Activated naive CD4-positive, alpha-beta T cell treated with anti-CD3 and anti-CD28 coated beads for 36 hours (primary cell): ENCODE results near the gene NKTR. TPM values are rescaled to one million over a fixed set of nuclear protein-coding genes. Genes with fewer than 3 reads are reported as not detected.
A peak's percentile ranks its signal among the peaks of the same experiment; 100 is the strongest.

Source experiments
- CTCF ChIA-PET: fragments of 350-600 bp; sonication (Branson Sonifier 250); formaldehyde crosslinking; loops from one replicate; lab custom pipeline; 2021; ENCODE audit warnings: antibody characterized with exemption; lab: Charles Lee
- DNase-seq: peaks from one replicate; pipeline ENCODE4 v3.0.0-alpha.2; 2020
- H3K27ac Mint-ChIP-seq: one replicate; pipeline ENCODE4 v1.8.0; 2021; ENCODE audit warnings: mild to moderate bottlenecking, mixed read lengths
- H3K27me3 Mint-ChIP-seq: one replicate; pipeline ENCODE4 v1.8.0; 2021; ENCODE audit warnings: low read depth, mixed read lengths
- H3K36me3 Mint-ChIP-seq: one replicate; pipeline ENCODE4 v1.8.0; 2021; ENCODE audit warnings: low read depth, mixed read lengths
- H3K4me1 Mint-ChIP-seq: one replicate; pipeline ENCODE4 v1.8.0; 2021; ENCODE audit warnings: low read depth, mixed read lengths
- H3K4me3 Mint-ChIP-seq: one replicate; pipeline ENCODE4 v1.8.0; 2021; ENCODE audit warnings: mild to moderate bottlenecking, moderate library complexity, mixed read lengths
- H3K9me3 Mint-ChIP-seq: one replicate; pipeline ENCODE4 v1.8.0; 2021; ENCODE audit warnings: mixed read lengths
- intact Hi-C: fragments of 100-400 bp; cut with micrococcal nuclease; formaldehyde crosslinking; loops from one replicate; pipeline ENCODE4 v1.15.1; 2023
- total RNA-seq, 2 experiments: library from RNA; stranded (reverse); gene quantifications; one replicate each; pipeline ENCODE4 v1.2.3, GENCODE V29; 2021

NKTR gene
- total RNA-seq, 2 experiments from 2014 or later, result 62.1 to 65.9 TPM

- Mint-ChIP-seq H3K36me3 (no peaks in the 10 kb centered on the region), H3K27ac (no peak overlapping the region), H3K27me3 (no peaks in the 10 kb centered on the region), H3K4me1 (no peaks in the 10 kb centered on the region), H3K4me3 (no peak overlapping the region), H3K9me3 (no peaks in the 10 kb centered on the region)
- intact Hi-C loops, result no loop called here
- no peak for DNase-seq
- CTCF ChIA-PET, result no interaction called here
Observed at GRCh38 chr3:42666022-42666421, 65.5 kb downstream of the NKTR start.

DNA sequence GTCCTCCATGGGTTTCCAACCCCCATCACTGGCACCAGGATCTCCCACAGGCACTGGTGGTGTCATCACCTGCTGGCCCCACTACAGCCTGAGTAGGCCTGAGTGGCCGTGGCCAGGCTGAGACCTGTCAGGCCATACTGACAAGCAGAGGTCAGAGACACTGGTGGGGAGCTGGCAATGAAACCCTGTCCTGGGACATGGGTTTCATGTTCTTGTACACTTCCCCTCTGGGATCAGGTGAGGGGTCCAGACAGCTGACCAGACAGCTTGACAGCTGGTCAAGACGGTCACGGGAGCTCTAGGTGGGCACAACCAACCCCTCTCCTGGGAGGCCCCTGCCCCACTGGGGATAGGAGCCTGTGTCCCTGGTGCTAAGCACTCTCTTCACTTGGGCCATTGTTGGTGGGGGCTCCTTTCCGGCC, 66.1 kb downstream of the NKTR start:
- H3K36me3 Mint-ChIP-seq, result no peaks in the 10 kb centered on the region
- CTCF ChIA-PET, result no interaction called here
- H3K27me3 Mint-ChIP-seq, result no peaks in the 10 kb centered on the region
- intact Hi-C loops, result no loop called here
- H3K4me3 Mint-ChIP-seq, result no peak overlapping the region
- no peaks in the 10 kb centered on the region for H3K9me3 Mint-ChIP-seq
- DNase-seq, result no peak
- no peaks in the 10 kb centered on the region for H3K4me1 Mint-ChIP-seq
- H3K27ac Mint-ChIP-seq, result no peak overlapping the region

DNA sequence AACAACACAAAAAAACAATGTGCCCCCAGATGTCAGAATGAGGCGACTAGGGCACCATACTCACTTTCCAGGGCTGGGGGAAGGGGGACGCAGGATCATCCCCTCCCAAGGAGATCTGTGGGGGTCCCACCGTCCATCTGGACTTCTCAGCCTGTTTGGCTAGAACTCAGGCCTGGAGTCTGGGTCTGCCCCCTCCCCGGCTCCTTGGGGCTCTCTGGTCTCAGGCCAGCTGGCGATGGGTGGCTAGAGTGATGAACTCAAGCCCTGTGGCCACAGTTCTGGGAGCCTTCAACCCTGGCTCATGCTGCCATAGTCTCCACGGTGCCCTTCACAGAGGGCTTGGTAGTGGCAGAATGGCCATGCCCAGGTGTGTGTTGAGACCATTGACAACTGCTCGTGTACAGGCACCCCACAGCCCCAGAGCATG, 66.6 kb downstream of the NKTR start:
- Mint-ChIP-seq H3K9me3 (no peaks in the 10 kb centered on the region), H3K4me1 (no peaks in the 10 kb centered on the region), H3K27ac (peak overlapping the region; percentile 33), H3K4me3 (no peak overlapping the region), H3K36me3 (no peaks in the 10 kb centered on the region), H3K27me3 (no peaks in the 10 kb centered on the region)
- no peak for DNase-seq
- intact Hi-C loops, result no loop called here
- CTCF ChIA-PET, result no interaction called here

- intact Hi-C loops, result no loop called here
- Mint-ChIP-seq H3K36me3 (no peaks in the 10 kb centered on the region), H3K4me3 (no peak overlapping the region), H3K27ac (no peak overlapping the region), H3K27me3 (no peaks in the 10 kb centered on the region), H3K9me3 (no peaks in the 10 kb centered on the region), H3K4me1 (no peaks in the 10 kb centered on the region)
- CTCF ChIA-PET, result no interaction called here
- DNase-seq, result no peak
Observed at GRCh38 chr3:42667523-42668412, 67.3 kb downstream of the NKTR start.

- Mint-ChIP-seq H3K27me3 (no peaks in the 10 kb centered on the region), H3K36me3 (no peaks in the 10 kb centered on the region), H3K4me1 (no peaks in the 10 kb centered on the region), H3K9me3 (no peaks in the 10 kb centered on the region), H3K27ac (no peak overlapping the region), H3K4me3 (no peak overlapping the region)
- intact Hi-C loops, result no loop called here
- DNase-seq, result no peak
- CTCF ChIA-PET, result no interaction called here
Observed at GRCh38 chr3:42668413-42668760, 67.9 kb downstream of the NKTR start.

GRCh38 chr3:42668793-42669217, 68.3 kb downstream of the NKTR start:
- Mint-ChIP-seq H3K4me1 (no peaks in the 10 kb centered on the region), H3K9me3 (no peaks in the 10 kb centered on the region), H3K27me3 (no peaks in the 10 kb centered on the region), H3K36me3 (no peaks in the 10 kb centered on the region), H3K27ac (no peak overlapping the region), H3K4me3 (no peak overlapping the region)
- CTCF ChIA-PET, result interaction anchor here (0.9 kb wide), 1 partner anchor 16 kb away, joined by 4 read pairs; no protein-coding TSS in a partner anchor
- intact Hi-C loops, result no loop called here
- no peak for DNase-seq

DNA sequence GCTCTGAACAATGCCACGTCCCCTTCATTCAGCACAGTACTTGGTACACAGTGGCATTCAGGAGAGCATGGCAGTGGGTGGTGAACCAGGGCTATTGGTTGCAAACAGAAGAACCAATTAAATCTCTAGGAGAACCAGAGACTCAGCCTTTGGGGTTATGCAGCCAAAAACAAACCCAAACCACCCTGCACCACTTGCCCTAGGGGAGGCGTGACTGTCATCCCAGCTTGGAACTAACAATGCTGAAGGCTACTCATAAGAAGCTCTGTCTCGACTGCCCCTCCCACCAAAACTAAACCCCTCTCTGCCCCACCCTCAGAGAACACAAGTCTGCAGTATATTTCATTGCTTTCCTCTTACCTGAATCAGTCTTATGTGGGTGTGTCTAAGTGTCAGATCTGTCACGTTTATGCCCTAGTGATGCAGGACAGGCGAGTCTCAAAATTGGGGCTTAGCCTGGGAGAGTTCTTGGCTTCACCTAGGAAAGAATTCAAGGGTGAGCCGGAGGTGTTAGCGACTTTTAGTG, 69.6 kb downstream of the NKTR start:
- no peaks in the 10 kb centered on the region for H3K9me3 Mint-ChIP-seq
- no peak for DNase-seq

DNA sequence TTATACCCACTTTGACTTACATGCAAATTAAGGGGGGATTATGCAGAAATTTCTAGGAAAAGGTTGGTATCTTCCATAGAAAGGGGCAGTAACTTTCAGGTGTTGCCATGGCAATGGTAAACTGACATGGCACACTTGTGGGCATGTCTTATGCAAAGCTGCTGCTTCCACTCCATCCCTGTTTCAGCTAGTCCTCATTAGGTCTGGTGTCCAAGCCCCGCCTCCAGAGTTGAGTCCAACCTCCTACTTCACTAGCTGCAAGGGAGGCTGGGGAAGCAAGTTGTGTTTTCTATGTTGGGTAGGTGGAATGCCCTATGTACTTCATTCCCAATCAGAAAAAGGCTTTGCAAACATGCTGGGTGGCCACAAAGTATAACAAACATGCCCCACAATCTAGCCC, 70.2 kb downstream of the NKTR start:
- H3K36me3 Mint-ChIP-seq, result no peaks in the 10 kb centered on the region
- CTCF ChIA-PET, result no interaction called here
- no peak overlapping the region for H3K27ac Mint-ChIP-seq
- no peak overlapping the region for H3K4me3 Mint-ChIP-seq
- no peaks in the 10 kb centered on the region for H3K27me3 Mint-ChIP-seq
- intact Hi-C loops, result no loop called here
- no peak for DNase-seq
- no peaks in the 10 kb centered on the region for H3K4me1 Mint-ChIP-seq
- no peaks in the 10 kb centered on the region for H3K9me3 Mint-ChIP-seq

More for the DNA sequence above, 69.6 kb downstream of the NKTR start:
- Mint-ChIP-seq H3K4me1 (no peaks in the 10 kb centered on the region), H3K27me3 (no peaks in the 10 kb centered on the region), H3K36me3 (no peaks in the 10 kb centered on the region), H3K4me3 (no peak overlapping the region), H3K27ac (no peak overlapping the region)
- intact Hi-C loops, result no loop called here
- CTCF ChIA-PET, result no interaction called here

DNA sequence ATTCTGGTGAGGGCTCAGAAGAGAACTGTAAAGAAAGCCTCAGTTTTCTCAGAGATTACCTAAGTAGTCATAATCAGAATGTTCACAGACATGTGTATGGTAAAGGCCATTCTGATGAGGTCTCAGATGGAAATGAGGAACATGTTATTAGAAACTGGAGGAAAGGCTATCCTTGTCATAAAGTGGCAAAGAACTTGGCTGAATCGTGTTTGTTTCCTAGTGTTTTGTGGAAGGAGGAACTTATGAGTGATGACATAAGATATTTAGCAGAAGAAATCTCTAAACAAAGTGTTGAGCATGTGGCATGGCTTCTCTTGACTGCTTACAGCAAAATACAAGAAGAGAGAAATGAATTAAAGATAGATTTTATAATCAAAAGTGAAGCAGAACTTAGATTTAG, 72.0 kb downstream of the NKTR start:
- intact Hi-C loops, result no loop called here
- Mint-ChIP-seq H3K9me3 (peaks cover 12% of the 10 kb centered on the region), H3K36me3 (no peaks in the 10 kb centered on the region), H3K4me1 (no peaks in the 10 kb centered on the region), H3K27me3 (peaks cover 3% of the 10 kb centered on the region), H3K4me3 (no peak overlapping the region), H3K27ac (no peak overlapping the region)
- CTCF ChIA-PET, result no interaction called here
- DNase-seq, result no peak

- H3K4me3 Mint-ChIP-seq, result no peak overlapping the region
- no peaks in the 10 kb centered on the region for H3K4me1 Mint-ChIP-seq
- H3K36me3 Mint-ChIP-seq, result peaks cover 2% of the 10 kb centered on the region
- H3K27ac Mint-ChIP-seq, result no peak overlapping the region
- H3K9me3 Mint-ChIP-seq, result peaks cover 18% of the 10 kb centered on the region
- CTCF ChIA-PET, result no interaction called here
- H3K27me3 Mint-ChIP-seq, result peaks cover 3% of the 10 kb centered on the region
- DNase-seq, result no peak
- intact Hi-C loops, result no loop called here
Observed at GRCh38 chr3:42673082-42673481, 72.6 kb downstream of the NKTR start.

DNA sequence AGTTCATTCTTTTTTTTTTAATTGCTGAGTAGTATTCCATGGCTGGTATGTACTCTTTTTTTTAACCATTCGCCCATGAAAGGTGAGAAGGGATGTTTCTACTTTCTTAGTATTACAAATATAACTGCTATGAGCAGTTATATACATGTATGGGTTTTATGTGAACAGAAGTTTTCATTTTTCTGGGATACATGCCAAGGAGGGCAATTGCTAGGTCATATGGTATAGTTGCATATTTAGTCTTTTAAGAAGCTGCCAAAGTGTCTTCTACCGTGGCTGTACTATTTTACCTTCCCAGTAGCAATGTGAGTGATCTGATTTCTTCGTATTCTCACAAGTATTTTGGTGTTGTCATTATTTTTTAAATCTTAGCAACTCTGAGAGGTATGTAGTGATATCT, 73.7 kb downstream of the NKTR start:
- CTCF ChIA-PET, result no interaction called here
- Mint-ChIP-seq H3K4me1 (peaks cover 2% of the 10 kb centered on the region), H3K27me3 (peaks cover 3% of the 10 kb centered on the region), H3K4me3 (no peak overlapping the region), H3K27ac (no peak overlapping the region), H3K36me3 (peaks cover 2% of the 10 kb centered on the region), H3K9me3 (peaks cover 26% of the 10 kb centered on the region)
- intact Hi-C loops, result loop anchor here (2.0 kb wide), 1 partner anchor 45 kb away; no protein-coding TSS in a partner anchor
- DNase-seq, result no peak

DNA sequence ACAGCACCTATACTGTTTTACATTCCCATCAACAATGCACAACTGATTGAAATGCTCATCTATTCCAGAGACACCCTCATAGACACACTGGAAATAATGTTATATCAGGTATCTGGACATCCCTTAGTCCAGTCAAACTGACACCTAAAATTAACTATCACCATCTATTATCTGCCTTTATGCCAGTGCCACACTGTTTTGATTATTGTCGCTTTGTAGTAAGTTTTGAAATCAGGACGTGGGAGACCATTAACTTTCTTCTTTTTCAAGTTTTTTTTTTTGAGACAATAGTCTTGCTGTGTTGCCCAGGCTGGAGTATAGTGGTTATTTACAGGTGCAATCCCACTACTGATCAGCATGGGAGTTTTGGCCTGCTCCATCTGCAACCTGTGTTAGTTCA, 75.4 kb downstream of the NKTR start:
- DNase-seq, result no peak
- Mint-ChIP-seq H3K4me1 (peaks cover 2% of the 10 kb centered on the region), H3K27ac (no peak overlapping the region), H3K4me3 (no peak overlapping the region), H3K9me3 (peaks cover 26% of the 10 kb centered on the region), H3K27me3 (peaks cover 3% of the 10 kb centered on the region), H3K36me3 (peaks cover 2% of the 10 kb centered on the region)
- intact Hi-C loops, result loop anchor here (2.0 kb wide), 1 partner anchor 43 kb away; no protein-coding TSS in a partner anchor
- CTCF ChIA-PET, result interaction anchor here (0.6 kb wide), 1 partner anchor 122 kb away, joined by 4 read pairs; no protein-coding TSS in a partner anchor

- peaks cover 9% of the 10 kb centered on the region for H3K27me3 Mint-ChIP-seq
- intact Hi-C loops, result no loop called here
- H3K9me3 Mint-ChIP-seq, result peaks cover 26% of the 10 kb centered on the region
- H3K36me3 Mint-ChIP-seq, result peaks cover 2% of the 10 kb centered on the region
- CTCF ChIA-PET, result no interaction called here
- no peak overlapping the region for H3K27ac Mint-ChIP-seq
- DNase-seq, result no peak
- peaks cover 2% of the 10 kb centered on the region for H3K4me1 Mint-ChIP-seq
- H3K4me3 Mint-ChIP-seq, result no peak overlapping the region
Observed at GRCh38 chr3:42678447-42678846, 78.0 kb downstream of the NKTR start.
